NCI-H510A (cell line): Measurements from ENCODE around the gene CXCL12.

Source experiments
- DNase-seq: peaks from one replicate; lab custom pipeline; 2025; lab: John Stamatoyannopoulos, UW

Gene CXCL12

DNA sequence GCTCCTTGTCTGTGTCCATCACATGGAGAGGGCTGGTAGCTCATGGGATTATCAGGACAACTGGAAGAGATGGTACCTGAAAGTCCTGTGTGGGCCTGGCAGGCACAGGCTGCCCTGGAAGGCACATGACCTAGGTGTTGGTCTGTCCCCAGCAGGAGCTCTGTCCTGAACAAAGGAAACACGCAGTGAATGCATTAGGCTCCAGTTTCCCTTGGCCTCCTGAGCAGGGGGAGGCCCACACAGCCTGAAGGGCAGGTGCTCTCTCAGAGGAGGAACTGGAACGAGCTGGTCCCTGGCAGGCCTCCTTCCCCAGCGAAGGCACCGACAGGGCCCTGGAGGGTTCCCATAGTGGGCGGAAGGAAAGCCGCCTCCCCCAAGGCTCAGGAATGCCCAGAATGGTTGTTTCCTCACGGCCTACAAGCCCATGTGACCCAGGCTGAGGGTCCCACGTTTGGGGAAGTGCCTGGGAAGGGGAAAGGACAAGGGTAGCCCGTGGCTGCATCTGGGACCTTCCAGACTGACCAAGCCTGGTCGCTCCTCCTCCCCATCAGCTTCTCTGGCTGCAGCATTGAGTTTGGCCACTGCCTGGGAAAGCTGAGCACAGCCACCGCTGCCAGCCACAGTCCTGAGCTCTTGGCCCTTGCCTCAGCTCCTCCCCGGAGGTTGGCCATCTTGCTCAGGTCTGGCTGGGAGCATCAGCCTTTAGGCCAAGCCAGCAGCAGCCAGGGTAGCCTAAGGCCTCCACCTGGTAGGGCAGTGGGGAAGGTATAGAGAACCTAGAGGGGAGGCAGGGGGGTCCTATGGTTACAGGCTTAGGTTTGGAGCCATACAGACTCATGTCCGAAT lies 21.8 kb downstream of the CXCL12 start:
- no peak for DNase-seq

DNA sequence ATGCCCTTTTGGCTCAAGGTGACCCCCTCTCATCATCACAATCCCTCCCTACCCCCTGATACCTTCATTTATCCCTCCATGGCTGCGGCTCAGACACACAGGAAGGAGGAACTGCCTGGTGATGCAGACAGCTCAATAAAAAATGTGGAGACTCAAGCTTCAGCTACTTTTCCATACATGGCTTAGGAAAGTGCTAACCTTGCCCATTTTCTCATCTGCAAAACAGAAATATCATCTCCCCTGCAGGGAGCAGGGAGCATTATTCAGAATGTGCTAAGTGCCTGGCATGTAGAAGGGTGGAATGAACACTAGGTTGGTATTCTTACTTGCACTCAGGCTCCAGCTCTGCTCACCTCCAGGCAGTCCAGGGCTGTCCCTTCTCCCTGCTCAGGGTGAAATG lies 23.8 kb downstream of the CXCL12 start:
- no peak for DNase-seq

DNA sequence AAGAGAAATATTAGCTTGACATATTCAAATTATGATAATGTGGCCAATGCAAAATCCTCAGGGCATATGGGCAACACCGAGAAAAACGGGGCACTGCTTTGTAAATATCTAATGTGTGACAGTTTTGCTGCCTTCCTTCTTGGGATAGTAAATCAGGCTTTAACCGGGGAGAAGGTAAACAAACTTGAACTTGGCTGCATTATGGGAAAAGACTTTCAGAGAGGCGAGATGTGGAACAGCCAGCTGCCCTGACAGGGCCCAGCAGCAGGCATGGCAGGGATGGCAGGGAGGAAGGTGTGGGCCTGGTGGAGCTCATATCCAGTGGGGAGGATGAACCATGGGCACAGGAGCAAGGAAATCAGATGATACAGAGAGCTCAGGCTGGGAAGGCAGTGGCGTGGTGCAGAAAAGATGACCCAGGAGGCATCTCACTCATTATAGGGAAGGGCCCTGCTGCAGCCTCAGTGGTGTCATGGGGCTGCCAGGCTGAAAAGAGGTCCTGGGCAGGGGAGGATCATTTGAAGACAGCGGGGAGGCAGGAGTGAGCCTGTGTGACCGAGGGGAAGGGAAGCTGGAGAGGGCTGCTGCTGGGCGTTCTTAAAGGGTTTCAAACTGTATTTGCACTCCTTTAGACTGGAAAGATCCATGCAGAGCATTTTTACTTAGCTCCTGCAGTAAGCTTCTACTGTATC lies 26.7 kb downstream of the CXCL12 start:
- no peak for DNase-seq

DNA sequence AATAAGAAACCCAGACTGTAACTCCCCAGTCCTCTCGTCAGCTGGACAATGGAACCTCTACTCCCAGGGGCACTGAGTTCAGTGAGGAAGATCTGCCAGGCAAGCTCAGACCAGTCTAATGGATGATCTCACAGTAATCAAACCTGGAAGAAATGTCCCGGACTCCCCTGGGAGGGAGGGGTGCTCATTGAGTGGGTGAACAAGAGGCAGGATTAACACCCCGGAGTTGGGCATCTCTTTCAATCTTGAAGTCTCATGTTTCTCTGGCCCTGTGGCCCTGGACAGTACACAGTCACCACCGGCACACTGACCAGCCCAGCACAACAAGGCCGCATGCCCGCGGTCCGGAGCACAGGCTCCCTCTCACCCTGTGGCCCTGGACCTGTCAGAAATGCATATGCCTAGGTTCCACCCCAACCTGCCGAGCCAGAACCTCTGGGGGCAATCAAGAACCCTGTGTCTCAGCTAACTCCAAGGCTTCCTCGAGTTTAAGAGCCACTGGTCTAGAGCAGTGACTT lies 27.8 kb downstream of the CXCL12 start:
- no peak for DNase-seq

DNA sequence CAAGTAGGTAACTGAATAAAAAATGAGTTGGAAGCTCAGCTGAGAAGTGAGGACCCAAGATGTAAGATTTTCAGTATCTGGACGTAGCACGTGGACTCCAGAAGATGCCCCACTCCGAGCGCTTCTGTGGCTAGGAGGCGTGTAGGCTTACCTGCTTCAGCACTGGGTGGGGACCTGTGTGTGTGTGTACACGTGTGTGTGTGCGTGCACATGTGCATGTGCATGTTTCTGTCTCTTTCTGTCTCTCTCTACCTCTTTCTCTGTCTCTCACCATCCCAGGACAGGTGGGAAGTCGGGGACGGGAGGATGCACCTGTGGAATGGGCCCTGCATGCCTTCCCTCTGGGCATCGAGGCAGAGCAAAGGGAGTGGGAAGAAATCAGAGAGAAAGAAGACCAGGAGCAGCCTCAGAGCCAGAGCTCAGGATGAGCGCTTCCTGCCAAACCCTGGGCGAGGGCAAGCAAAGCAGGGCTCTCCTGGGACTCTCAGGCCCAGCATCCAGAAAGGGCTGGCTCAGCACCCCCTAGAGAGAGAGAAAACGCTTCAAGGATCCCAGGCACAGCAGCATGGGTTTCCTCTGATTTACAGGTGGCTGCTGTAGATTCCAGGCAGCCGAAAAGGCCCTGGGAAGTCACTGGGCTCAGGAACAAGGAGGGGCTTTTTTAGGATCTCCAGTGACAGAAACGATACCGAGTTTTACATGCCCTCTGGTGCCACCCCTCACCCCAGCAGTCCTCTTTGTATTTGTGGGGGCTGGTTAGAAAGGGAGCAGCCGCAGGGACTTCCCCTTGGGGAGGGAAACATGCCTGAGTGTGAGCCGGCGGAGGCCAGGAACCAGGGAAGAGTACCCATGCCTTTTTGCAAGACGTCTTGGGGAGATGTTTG lies 28.5 kb downstream of the CXCL12 start:
- no peak for DNase-seq

DNA sequence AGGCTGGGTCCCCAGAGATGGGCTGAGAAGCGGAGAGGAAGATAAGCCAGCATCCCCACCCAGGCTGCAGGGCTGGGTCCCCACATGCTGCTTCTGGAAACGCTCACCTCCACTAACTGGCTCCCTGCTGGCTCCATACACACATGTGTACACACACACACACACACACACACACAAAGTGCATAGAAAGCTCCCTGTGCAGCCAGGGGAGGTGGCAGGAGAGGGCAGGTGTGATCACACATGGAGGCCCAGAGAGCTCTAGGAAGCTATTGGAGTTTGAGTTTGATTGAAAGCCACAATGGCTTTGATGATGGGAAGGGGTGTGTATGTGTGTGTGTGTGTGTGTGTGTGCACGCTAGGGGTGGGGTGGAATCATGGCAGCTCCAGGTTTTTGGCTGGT lies 29.3 kb downstream of the CXCL12 start:
- no peak for DNase-seq

DNA sequence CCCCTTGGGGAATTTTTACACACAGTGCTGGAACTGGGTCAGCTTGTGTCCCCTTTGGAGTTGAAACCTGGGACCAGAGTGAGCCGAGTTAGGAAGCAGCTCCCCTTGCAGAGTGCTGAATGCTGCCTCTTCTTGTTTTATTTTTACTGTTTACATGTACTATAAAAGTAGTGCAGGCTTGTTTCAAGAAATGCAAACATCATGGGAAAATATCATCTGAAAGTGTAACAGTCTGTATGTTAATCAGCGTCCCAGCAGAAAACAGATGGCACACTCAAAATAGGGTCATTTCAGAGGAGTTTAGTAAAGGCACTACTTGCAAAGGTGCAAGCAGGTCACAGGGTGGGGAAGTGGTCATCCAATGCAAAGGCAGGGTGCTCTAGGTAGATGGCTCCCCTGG lies 30.1 kb downstream of the CXCL12 start:
- DNase-seq, result no peak

DNA sequence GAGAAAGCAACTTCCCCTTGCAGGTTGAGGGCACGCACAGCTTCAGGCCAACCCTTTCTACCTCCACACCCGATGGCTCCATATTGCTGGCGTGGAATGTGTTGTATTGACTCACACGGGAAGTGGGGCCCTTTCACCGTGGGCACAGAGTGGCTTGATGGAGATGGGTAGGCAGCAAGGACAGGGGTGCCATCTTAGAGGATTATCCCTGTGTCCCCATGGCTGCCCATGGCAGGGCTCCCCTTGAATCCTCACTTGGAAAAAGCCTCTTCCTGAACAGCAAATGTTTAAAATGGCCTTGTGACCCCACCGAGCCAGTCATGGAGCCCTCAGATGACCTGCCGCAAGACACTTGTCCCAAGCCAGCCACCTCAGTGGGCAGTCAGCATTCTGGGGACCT lies 31.2 kb downstream of the CXCL12 start:
- no peak for DNase-seq

DNA sequence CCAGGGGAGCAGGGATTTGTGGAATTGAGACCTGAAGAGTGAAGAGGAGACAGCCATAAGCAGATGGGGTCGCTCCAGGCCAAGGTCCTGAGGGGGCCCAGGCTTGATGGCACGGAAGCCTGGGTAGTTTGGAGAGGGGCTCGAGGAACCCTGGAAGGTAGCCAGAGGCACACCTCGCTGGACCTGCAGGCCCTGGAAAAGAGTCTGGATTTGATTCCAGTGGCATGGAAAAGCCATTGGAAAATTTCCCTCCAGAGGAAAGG lies 31.8 kb downstream of the CXCL12 start:
- no peak for DNase-seq

DNA sequence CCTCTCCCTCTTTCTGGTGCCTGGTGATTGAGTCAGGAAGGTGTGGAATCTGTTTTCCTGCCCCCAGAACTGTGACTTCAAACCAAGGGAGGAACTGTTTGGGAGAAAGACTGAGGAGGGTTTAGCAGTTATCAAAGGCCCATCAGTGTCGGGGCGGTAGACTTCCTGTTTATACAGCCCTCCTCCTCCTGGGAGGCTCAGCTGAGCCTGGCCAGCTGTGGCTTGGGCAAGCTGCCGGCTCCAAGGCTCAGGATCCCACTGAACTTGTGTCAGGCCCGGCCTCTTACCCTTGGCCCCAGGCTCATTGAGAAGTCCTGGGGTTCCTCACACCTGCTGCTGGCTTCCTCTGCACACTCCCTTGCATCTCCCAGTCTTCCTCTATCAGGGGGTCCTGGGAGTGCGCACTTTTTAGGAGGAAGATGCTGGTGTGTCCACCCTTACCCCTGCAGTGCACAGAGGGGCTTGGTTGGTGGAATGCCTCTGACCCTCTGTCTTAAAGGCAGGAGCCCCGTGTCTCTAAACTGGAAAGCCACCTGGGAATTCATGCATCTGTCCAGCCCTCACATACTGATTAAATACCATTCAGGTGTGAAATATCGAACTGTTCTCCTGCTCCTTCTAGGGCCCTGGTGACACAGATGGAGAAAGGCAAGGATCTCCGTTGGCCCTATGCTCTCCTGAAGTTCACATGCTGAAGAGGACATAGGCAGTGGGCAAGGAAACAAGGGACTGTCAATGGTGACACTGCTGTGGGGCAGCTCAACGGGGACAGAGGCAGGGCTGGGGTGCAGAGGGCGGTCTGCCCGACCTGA lies 32.4 kb downstream of the CXCL12 start:
- DNase-seq, result no peak

DNA sequence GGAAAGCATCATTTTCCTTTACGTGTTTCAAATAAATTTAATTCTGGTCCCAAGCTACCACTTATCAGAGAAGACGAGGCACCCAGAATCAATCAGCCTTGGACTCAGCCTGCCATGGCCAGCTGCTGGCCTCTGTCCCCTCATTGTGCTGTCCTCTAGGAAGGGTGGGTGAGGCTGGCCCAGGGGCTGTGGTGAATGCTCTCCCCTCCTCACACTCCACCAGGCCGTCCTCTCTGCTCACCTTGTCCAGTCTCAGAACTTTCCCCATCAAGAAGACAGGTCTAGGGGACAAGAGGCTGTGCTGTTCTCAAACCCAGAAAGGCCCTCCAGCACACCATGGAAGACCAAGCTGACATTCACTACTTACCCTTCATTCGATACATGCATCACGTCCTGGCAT lies 36.4 kb downstream of the CXCL12 start:
- DNase-seq, result no peak

DNA sequence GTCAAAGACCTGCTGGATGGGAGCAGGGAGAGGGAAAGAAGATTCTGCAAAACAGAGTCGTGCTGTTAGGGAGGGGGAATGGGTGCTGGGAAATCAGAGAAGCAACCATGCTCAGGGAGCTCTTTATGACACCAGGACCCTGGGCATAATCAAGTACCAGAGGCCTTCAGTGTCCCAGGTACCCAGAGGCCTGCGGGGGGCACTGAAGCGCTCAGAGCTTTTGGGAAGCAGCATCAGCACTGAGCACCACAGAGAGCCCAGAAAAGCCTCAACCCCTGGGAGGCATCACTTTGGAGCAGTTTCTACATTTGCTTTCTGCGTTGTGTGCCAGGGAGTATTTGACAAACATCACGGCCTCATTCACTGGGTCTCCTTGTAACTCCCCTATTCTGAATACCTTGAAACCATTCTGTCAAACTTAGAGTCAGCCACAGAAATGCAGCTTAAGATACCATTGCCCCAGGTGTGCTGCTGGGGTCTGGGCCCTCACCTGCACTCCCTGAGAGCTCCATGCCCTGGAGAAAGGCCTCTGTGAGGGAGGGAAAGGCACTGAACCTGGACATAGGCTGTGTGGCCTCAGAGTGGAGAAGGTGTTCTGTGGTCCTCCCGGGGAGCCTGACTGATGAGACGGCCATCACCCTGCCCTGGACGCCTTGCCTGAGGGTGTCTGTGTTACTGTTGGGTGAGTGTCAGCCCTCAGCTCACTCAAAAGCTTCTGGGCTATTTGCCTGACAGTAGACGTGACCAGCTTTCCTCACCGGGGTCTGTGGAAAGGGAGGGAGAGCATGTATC lies 37.1 kb downstream of the CXCL12 start:
- no peak for DNase-seq

DNA sequence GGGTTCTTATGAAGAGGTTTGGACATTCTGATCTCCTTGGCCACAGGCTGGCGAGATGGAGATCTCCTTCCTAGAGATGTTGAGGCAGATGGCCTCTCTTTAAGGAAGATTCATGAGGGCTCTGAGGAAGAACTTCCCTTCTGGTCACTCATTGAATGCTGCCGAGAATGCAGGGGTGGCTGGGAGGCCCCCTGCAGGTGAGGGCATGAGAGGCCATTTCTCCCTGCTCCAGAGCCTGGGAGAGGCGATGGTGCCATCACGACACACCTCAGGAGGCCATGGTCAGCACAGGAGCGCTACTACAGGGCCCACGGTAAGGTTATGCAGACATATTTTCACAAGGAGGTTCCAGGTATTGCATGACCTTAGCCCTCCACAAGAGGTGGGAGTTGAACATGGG lies 40.2 kb downstream of the CXCL12 start:
- DNase-seq, result no peak

DNA sequence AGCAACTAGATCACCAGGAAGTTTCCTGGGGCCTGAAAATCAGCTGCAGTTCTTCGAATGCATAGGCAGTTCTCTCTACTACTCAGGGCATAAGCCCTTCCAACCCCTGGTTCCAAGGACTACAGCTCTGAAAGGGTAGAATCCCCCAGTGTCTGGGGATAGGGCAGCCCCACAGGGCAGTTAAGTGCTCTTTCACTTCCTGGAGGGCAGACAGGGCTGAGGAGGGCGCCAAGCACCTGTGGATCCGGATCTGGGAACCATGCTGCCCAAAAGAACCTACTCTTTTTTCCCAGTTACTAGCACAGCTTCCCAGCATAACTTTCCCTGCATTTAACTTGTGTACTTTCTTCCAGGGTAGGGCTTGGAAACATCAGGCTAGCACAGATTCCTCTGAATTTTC lies 41.1 kb downstream of the CXCL12 start:
- DNase-seq, result no peak

DNA sequence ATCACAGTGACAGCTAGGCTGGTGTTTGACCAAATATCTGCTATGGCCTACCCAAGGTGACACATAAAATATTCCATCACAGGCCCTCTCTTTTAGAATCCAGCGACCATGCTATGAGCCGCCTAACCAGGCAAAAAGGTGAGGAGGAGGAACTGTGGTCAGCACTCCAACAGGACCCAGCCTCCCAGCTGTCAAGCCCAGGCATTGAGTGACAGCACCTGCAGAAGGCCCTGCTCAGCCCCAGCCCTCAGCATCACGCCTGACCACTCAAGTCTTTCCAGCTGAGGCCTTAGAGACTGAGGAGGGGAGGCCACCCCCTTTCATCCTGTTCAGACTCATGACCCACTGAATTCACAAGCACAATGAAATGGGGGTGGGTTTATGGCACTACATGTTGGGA lies 43.0 kb downstream of the CXCL12 start:
- no peak for DNase-seq

DNA sequence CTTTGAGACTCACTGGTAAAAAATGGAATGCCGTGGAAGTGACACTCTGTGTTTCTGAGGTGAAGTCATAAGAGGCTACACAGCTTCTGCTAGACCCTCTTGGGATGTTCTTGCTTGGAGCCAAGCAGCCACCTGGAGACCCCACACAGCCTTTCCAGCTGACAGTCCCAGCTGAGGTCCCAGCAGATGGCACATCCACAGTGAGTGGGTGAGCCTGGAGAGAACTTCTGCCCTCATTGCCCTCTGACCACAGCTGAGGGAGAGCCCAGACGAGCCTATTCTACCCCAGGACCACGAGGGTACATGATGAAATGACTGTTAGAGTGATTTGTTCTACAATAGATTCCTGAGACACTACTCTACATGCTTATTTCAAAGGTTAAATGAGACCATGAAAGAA lies 44.3 kb downstream of the CXCL12 start:
- DNase-seq, result no peak

DNA sequence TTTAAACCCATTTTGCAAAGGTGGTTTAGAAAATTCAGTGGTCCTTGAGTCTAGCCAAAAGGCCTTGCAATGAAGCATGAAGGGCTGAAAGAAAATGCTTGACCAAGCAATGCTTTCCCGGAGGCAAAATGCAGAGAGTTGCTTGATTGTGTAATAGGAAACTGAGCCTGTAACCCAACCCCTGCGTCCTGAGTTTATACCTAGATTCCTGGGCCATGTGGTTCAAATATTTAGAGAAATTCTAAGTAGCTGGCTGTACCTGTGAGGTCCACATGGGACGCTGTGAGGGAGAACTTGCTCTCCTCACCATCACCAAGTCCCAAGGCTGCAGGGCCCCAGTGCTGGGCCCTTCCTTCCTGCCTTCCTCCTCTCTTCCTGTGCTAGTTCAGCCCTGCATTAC lies 45.7 kb downstream of the CXCL12 start:
- no peak for DNase-seq

DNA sequence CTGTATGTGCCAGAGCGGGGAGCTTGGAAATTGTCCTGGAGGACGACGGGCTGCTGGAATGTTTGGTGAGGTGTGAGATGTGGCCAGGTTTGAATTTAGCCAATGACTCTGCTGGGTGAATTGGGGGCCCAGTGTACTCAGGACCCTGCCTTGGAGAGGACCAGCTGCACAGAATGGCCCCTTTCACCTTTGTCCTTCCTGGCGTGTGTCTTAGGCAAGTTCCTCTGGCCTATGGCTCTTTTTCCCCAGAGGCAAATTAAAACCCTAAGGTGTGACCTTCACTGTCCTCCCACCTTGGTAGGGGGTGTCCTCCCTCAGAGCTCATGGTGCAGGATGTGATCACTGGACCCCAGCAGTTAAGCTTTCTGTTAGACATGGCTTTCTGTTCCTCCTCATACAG lies 47.8 kb downstream of the CXCL12 start:
- DNase-seq, result no peak

DNA sequence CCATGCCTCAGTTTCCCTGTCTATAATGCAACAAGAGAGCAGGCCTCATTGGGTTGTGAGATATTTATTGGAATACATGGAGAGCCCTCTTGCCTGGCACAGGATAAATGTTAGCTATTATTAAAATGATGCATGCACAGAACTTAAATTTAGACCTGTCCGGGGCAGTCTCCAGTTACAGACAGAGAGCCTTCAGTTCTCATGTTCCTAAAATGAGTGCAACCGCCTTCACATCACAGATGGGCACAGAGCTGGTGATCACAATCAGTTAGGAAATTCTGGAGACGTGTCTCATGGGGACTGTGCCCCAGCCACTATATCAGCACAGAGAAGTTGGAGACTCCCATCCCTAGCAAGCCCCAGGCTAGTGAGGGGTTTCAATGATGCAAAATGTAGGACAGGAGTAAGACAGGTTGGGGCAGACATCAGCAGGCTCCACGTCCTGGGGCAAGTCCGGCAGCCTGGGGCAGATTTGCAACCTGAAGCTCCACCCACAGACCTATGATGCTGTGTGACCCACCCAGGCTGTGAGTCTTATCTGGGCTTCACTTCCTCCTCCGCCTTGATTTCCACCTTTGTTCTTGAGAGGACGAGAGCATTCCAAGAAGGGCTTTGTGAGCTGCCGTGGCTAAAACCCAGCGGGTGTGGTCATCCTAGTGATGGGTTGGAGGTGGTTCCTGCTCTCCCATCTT lies 49.4 kb downstream of the CXCL12 start:
- no peak for DNase-seq

DNA sequence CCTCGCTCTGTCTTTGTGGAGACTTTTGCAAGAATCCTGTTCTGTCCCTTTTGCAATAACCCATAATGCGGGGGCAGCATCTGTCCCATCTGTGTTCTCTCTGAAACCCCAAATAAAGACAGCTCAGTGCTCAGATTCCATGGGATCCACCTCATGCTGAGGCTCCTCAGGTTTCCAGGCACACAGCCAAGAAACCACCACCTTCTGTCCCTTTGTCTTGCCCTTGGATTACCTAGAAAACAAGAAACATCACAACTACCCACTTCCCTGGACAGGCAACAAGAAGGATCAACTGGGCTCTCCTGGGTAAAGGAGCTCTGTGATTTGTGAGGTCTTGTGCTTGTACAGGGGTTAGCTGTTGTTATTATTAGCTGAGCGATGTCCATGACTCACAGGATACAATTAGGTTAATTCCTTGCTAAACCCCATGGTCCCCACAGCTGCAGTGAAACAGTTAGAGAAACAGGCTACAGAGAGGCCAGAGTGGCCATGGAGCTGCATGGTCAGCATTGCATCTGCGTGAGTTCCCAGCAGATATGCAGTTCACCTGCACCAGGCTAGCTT lies 50.2 kb downstream of the CXCL12 start:
- no peak for DNase-seq
